Ishikawa (cell line): ENCODE measurements around the gene ZNF433.

Experiments
- CEBPB ChIP-seq: IDR thresholded peaks from 2 replicates; pipeline ENCODE4 v1.6.1; 2012
- CREB1 ChIP-seq: IDR thresholded peaks from 2 replicates; pipeline ENCODE4 v1.6.1; 2012; ENCODE audit warnings: low read depth
- EGR1 ChIP-seq: IDR thresholded peaks from 2 replicates; pipeline ENCODE4 v1.6.1; 2012
- EP300 ChIP-seq: IDR thresholded peaks from 2 replicates; pipeline ENCODE4 v1.6.1; 2012; ENCODE audit warnings: borderline replicate concordance
- FOXM1 ChIP-seq: IDR thresholded peaks from 2 replicates; pipeline ENCODE4 v1.6.1; 2012; ENCODE audit warnings: low read depth, borderline replicate concordance
- MAX ChIP-seq: IDR thresholded peaks from 2 replicates; pipeline ENCODE4 v1.6.1; 2012
- NFIC ChIP-seq: IDR thresholded peaks from 2 replicates; pipeline ENCODE4 v1.6.1; 2012
- RAD21 ChIP-seq: IDR thresholded peaks from 2 replicates; pipeline ENCODE4 v1.6.1; 2012; ENCODE audit warnings: low read depth
- REST ChIP-seq: IDR thresholded peaks from 2 replicates; pipeline ENCODE4 v1.6.1; 2012; ENCODE audit warnings: low read depth, mild to moderate bottlenecking
- TAF1 ChIP-seq: IDR thresholded peaks from 2 replicates; pipeline ENCODE4 v1.6.1; 2012; ENCODE audit warnings: low read depth, mild to moderate bottlenecking
- TCF12 ChIP-seq: IDR thresholded peaks from 2 replicates; pipeline ENCODE4 v1.6.1; 2012; ENCODE audit warnings: low read depth
- TEAD4 ChIP-seq: IDR thresholded peaks from 2 replicates; pipeline ENCODE4 v1.6.1; 2012
- USF1 ChIP-seq: IDR thresholded peaks from 2 replicates; pipeline ENCODE4 v1.6.1; 2012
- YY1 ChIP-seq: IDR thresholded peaks from 2 replicates; pipeline ENCODE4 v1.6.1; 2012; ENCODE audit warnings: low read depth
- ZBTB7A ChIP-seq: IDR thresholded peaks from 2 replicates; pipeline ENCODE4 v1.6.1; 2012; ENCODE audit warnings: low read depth

The ZNF433 gene

GRCh38 chr19:12015015-12015752 is 20.3 kb downstream of the ZNF433 start:
- TF ChIP-seq CEBPB (no peak), TEAD4 (no peak), TAF1 (no peak), EGR1 (no peak), MAX (no peak), CREB1 (no peak), TCF12 (no peak), ZBTB7A (no peak), RAD21 (no peak), USF1 (no peak), EP300 (no peak), FOXM1 (no peak), YY1 (no peak), NFIC (no peak)

- TF ChIP-seq CEBPB (no peak), MAX (no peak)
These were observed 35.1 kb downstream of the ZNF433 start for GRCh38 chr19:12000152-12000981.

- TF ChIP-seq TAF1 (no peak), TEAD4 (no peak), FOXM1 (no peak), CEBPB (no peak), USF1 (no peak), TCF12 (no peak), MAX (no peak), RAD21 (no peak), YY1 (no peak), REST (no peak), EP300 (no peak), ZBTB7A (no peak), NFIC (no peak), CREB1 (no peak), EGR1 (no peak)
These were observed 40.3 kb downstream of the ZNF433 start for GRCh38 chr19:11995174-11995573.

GRCh38 chr19:11989112-11989456 is 46.4 kb downstream of the ZNF433 start:
- TF ChIP-seq YY1: no peak
- no peak for TF ChIP-seq REST
- TF ChIP-seq TEAD4: no peak
- TF ChIP-seq USF1: no peak
- no peak for TF ChIP-seq ZBTB7A
- TF ChIP-seq MAX: no peak
- no peak for TF ChIP-seq CEBPB
- TF ChIP-seq TCF12: no peak
- no peak for TF ChIP-seq EGR1
- no peak for TF ChIP-seq RAD21
- no peak for TF ChIP-seq NFIC
- TF ChIP-seq FOXM1: no peak
- no peak for TF ChIP-seq CREB1
- no peak for TF ChIP-seq TAF1
- TF ChIP-seq EP300: no peak
